ENCODE data around the gene TNK2.

Gene TNK2

GRCh38 chr3:195911946-195912270, 3.6 kb upstream of the TNK2 start:
- no peak for DNase-seq
- TF ChIP-seq CTCF (IDR thresholded peaks at IDR 0.05; ENCODE audit: low read depth, low read length): no peak
- Histone ChIP-seq H3K27me3 (no peaks in the 10 kb centered on the region), H3K4me3 (ENCODE audit: low read depth, low read length) (no peak overlapping the region), H3K36me3 (no peaks in the 10 kb centered on the region), H3K9me3 (no peaks in the 10 kb centered on the region), H3K4me1 (peaks cover 9% of the 10 kb centered on the region)

- no peaks in the 10 kb centered on the region for H3K9me3 ChIP-seq
- TF ChIP-seq CTCF (IDR thresholded peaks at IDR 0.05; ENCODE audit: low read depth, low read length): no peak
- no peaks in the 10 kb centered on the region for H3K36me3 ChIP-seq
- peaks cover 9% of the 10 kb centered on the region for H3K4me1 ChIP-seq
- no peaks in the 10 kb centered on the region for H3K27me3 ChIP-seq
- no peak overlapping the region for H3K4me3 ChIP-seq (ENCODE audit: low read depth, low read length)
- DNase-seq: no peak
Measured at GRCh38 chr3:195911041-195911945, 2.9 kb upstream of the TNK2 start.

GRCh38 chr3:195910499-195910845, 2.1 kb upstream of the TNK2 start:
- H3K9me3 ChIP-seq: no peaks in the 10 kb centered on the region
- no peaks in the 10 kb centered on the region for H3K36me3 ChIP-seq
- H3K4me1 ChIP-seq: peaks cover 9% of the 10 kb centered on the region
- no peak for DNase-seq
- no peak for TF ChIP-seq CTCF (IDR thresholded peaks at IDR 0.05; ENCODE audit: low read depth, low read length)
- H3K27me3 ChIP-seq: no peaks in the 10 kb centered on the region
- H3K4me3 ChIP-seq (ENCODE audit: low read depth, low read length): no peak overlapping the region

GRCh38 chr3:195909644-195910498, 1.5 kb upstream of the TNK2 start:
- H3K4me1 ChIP-seq: peaks cover 9% of the 10 kb centered on the region

GRCh38 chr3:195908694-195909581, 587 bp upstream of the TNK2 start:
- no peak for TF ChIP-seq CTCF (IDR thresholded peaks at IDR 0.05; ENCODE audit: low read depth, low read length)
- Histone ChIP-seq H3K4me1 (peaks cover 5% of the 10 kb centered on the region), H3K36me3 (no peaks in the 10 kb centered on the region), H3K9me3 (no peaks in the 10 kb centered on the region), H3K4me3 (ENCODE audit: low read depth, low read length) (peak overlapping the region; percentile 43), H3K27me3 (no peaks in the 10 kb centered on the region)
- DNase-seq: peak; percentile 56

More at GRCh38 chr3:195909644-195910498, 1.5 kb upstream of the TNK2 start:
- H3K4me3 ChIP-seq (ENCODE audit: low read depth, low read length): peak overlapping the region; percentile 52
- no peaks in the 10 kb centered on the region for H3K27me3 ChIP-seq
- no peaks in the 10 kb centered on the region for H3K9me3 ChIP-seq
- no peaks in the 10 kb centered on the region for H3K36me3 ChIP-seq
- no peak for TF ChIP-seq CTCF (IDR thresholded peaks at IDR 0.05; ENCODE audit: low read depth, low read length)
- DNase-seq: peak; percentile 89
